Measurements from ENCODE around the gene GLI3.

GLI3 gene

DNA sequence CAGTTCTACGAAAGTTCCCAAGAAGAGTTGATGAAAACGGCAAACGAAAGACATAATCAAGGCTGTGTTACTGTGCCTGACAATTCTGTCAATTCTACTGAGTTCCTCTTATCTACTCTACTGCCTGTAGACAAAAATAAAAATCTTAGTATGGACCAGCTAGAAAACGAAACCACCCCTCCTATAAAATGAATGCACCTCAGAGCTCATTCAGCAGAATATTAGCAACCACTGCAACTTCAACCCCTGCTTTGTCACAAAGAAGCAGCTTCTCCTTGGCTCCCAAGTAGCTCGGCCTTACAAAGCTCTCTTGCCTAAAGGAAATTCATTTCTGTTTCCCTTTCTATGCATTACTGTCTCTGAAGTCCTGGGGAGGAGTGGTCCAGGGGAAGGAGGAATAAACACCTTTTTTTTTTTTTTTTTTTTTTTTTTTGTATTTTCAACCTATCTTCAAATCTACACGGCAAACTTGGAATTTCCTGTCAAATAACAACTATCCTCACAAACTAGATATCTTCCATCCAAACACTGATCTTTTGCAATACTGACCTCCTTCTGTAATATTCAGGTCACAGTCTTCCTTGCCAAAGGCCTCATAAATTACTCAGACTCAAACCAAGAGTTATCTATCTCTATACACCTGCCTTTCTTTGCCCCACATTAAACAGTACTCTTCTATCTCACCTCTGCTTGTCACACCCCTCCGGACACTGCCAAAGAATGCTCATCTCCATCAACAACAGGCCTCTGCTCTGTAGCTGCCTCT is 74.3 kb downstream of the GLI3 start:
- H3K4me1 ChIP-seq (ENCODE audit: insufficient read depth, poor library complexity, severe bottlenecking): peaks cover 34% of the 10 kb centered on the region
- no peak for TF ChIP-seq CTCF (IDR thresholded peaks at IDR 0.05; ENCODE audit: poor library complexity, severe bottlenecking)
- no peak overlapping the region for H3K4me3 ChIP-seq (ENCODE audit: severe bottlenecking)
- H3K36me3 ChIP-seq (ENCODE audit: low read depth): 0 out of 2 replicates have a peak, but pooled peaks cover 3% of the 10 kb centered on the region
- H3K9me3 ChIP-seq (ENCODE audit: severe bottlenecking): no peaks in the 10 kb centered on the region
- DNase-seq (ENCODE audit: low spot score): no peak
- H3K27ac ChIP-seq (ENCODE audit: poor library complexity, severe bottlenecking): peak overlapping the region; percentile 50
- ATAC-seq (ENCODE audit: low read depth): peak; percentile 37; the same call in 2 of the 3 replicates
- no peaks in the 10 kb centered on the region for H3K27me3 ChIP-seq (ENCODE audit: insufficient read depth, poor library complexity, severe bottlenecking)

- Histone ChIP-seq H3K4me3 (ENCODE audit: severe bottlenecking) (no peak overlapping the region), H3K27ac (ENCODE audit: poor library complexity, severe bottlenecking) (peak overlapping the region; percentile 50), H3K27me3 (ENCODE audit: insufficient read depth, poor library complexity, severe bottlenecking) (no peaks in the 10 kb centered on the region), H3K9me3 (ENCODE audit: severe bottlenecking) (no peaks in the 10 kb centered on the region), H3K4me1 (ENCODE audit: insufficient read depth, poor library complexity, severe bottlenecking) (peaks cover 34% of the 10 kb centered on the region), H3K36me3 (ENCODE audit: low read depth) (0 out of 2 replicates have a peak, but pooled peaks cover 3% of the 10 kb centered on the region)
- TF ChIP-seq CTCF (IDR thresholded peaks at IDR 0.05; ENCODE audit: poor library complexity, severe bottlenecking): no peak
- peak; percentile 98 for ATAC-seq (ENCODE audit: low read depth)
- DNase-seq (ENCODE audit: low spot score): no peak
These were observed 75.3 kb downstream of the GLI3 start for GRCh38 chr7:42161719-42162118.

DNA sequence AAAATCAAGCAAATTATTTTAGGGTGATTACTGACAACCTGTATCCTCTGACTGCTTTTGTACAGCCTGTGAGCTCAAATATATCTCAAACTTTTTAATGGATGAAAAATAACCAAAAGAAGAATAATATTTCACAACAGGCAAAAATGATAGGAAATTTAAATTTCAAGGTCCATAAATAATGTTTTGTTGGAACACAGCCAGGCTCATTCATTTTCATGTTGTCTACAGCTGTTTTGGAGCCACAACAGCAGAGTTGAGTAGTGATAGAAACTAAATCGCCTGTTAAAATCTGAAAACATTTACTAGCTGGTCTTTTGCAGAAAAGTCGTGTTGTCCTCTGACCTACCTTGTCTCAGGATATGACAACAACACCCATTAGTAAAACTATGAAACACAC is 75.9 kb downstream of the GLI3 start:
- no peak for DNase-seq (ENCODE audit: low spot score)
- H3K27me3 ChIP-seq (ENCODE audit: insufficient read depth, poor library complexity, severe bottlenecking): no peaks in the 10 kb centered on the region
- TF ChIP-seq CTCF (IDR thresholded peaks at IDR 0.05; ENCODE audit: poor library complexity, severe bottlenecking): no peak
- H3K4me3 ChIP-seq (ENCODE audit: severe bottlenecking): no peak overlapping the region
- H3K27ac ChIP-seq (ENCODE audit: poor library complexity, severe bottlenecking): peak overlapping the region; percentile 50
- ATAC-seq (ENCODE audit: low read depth): no peak
- H3K4me1 ChIP-seq (ENCODE audit: insufficient read depth, poor library complexity, severe bottlenecking): peaks cover 34% of the 10 kb centered on the region
- 0 out of 2 replicates have a peak, but pooled peaks cover 3% of the 10 kb centered on the region for H3K36me3 ChIP-seq (ENCODE audit: low read depth)
- H3K9me3 ChIP-seq (ENCODE audit: severe bottlenecking): no peaks in the 10 kb centered on the region

- Histone ChIP-seq H3K4me3 (ENCODE audit: severe bottlenecking) (no peak overlapping the region), H3K27ac (ENCODE audit: poor library complexity, severe bottlenecking) (no peak overlapping the region), H3K27me3 (ENCODE audit: insufficient read depth, poor library complexity, severe bottlenecking) (no peaks in the 10 kb centered on the region), H3K4me1 (ENCODE audit: insufficient read depth, poor library complexity, severe bottlenecking) (peaks cover 34% of the 10 kb centered on the region), H3K36me3 (ENCODE audit: low read depth) (0 out of 2 replicates have a peak, but pooled peaks cover 3% of the 10 kb centered on the region), H3K9me3 (ENCODE audit: severe bottlenecking) (no peaks in the 10 kb centered on the region)
- DNase-seq (ENCODE audit: low spot score): no peak
- TF ChIP-seq CTCF (IDR thresholded peaks at IDR 0.05; ENCODE audit: poor library complexity, severe bottlenecking): no peak
- ATAC-seq (ENCODE audit: low read depth): no peak
These were observed 77.9 kb downstream of the GLI3 start for GRCh38 chr7:42159130-42159529.

All from RWPE2 (cell line).